K562 (cell line): ENCODE results near the gene PRPF6. TPM values are rescaled to one million over a fixed set of nuclear protein-coding genes. Genes with fewer than 3 reads are reported as not detected.

Experiments used
- ATF4 ChIP-seq: fragments of 450-650 bp; formaldehyde crosslinking; IDR thresholded peaks from 2 replicates; pipeline ENCODE4 v1.4.0; 2022; ENCODE audit warnings: mild to moderate bottlenecking, moderate library complexity
- CHD2 ChIP-seq: IDR thresholded peaks from 2 replicates; pipeline ENCODE4 v1.6.1; 2011; ENCODE audit warnings: low read depth, low read length
- CREB3 ChIP-seq: fragments of 450-650 bp; conservative IDR thresholded peaks from 2 replicates; pipeline ENCODE4 v1.6.1; 2016; ENCODE audit warnings: missing genetic modification characterization, low read depth, mild to moderate bottlenecking, missing compliant biosample characterization, moderate library complexity
- CXXC5 ChIP-seq: fragments of 250-450 bp; sonication (Bioruptor Pico); IDR thresholded peaks from 2 replicates; pipeline ENCODE4 v1.8.0; 2022; ENCODE audit warnings: inconsistent platforms, mild to moderate bottlenecking, moderate library complexity
- FOXA3 ChIP-seq, 2 experiments: fragments of 450-650 bp in 1 of 2; sonication (generic) in 1 of 2; formaldehyde crosslinking; IDR thresholded peaks in 1 of 2; conservative IDR thresholded peaks in 1 of 2; 2 replicates each; pipeline versions ENCODE4 v1.4.0 to v1.8.0; 2020 to 2022; ENCODE audit warnings: mild to moderate bottlenecking in 2 of 2, missing genetic modification reagents in 1 of 2
- FOXJ2 ChIP-seq: fragments of 200-800 bp; sonication (Bioruptor generic); IDR thresholded peaks from 2 replicates; pipeline ENCODE4 v1.6.1; 2016; ENCODE audit warnings: missing genetic modification characterization, missing compliant biosample characterization
- MBD2 ChIP-seq: sonication (generic); IDR thresholded peaks from 2 replicates; pipeline ENCODE4 v1.6.1; 2016; ENCODE audit warnings: low read depth, borderline replicate concordance
- MEF2D ChIP-seq: conservative IDR thresholded peaks from 2 replicates; pipeline ENCODE4 v1.6.1; 2016; ENCODE audit warnings: low read depth, missing genetic modification characterization, missing compliant biosample characterization
- MNT ChIP-seq, 2 experiments: fragments of 450-650 bp; conservative IDR thresholded peaks; 2 replicates each; pipeline ENCODE4 v1.6.1; 2017; ENCODE audit warnings: mild to moderate bottlenecking in 2 of 2, moderate library complexity in 2 of 2
- MTA3 ChIP-seq: fragments of 450-650 bp; formaldehyde crosslinking; IDR thresholded peaks from 2 replicates; pipeline ENCODE4 v1.6.1; 2017; ENCODE audit warnings: mild to moderate bottlenecking, borderline replicate concordance
- NCOA4 ChIP-seq: fragments of 450-650 bp; IDR thresholded peaks from 2 replicates; pipeline ENCODE4 v1.6.1; 2018; ENCODE audit warnings: mild to moderate bottlenecking; ENCODE audit not compliant: partially characterized antibody
- OTX1 ChIP-seq: fragments of 450-650 bp; formaldehyde crosslinking; IDR thresholded peaks from 2 replicates; pipeline ENCODE4 v1.4.0; 2022; ENCODE audit warnings: mild to moderate bottlenecking
- POLR2B ChIP-seq: fragments of 450-650 bp; IDR thresholded peaks from 2 replicates; pipeline ENCODE4 v1.6.1; 2018; ENCODE audit warnings: low read depth; ENCODE audit not compliant: partially characterized antibody
- RBBP5 ChIP-seq: fragments of 200-600 bp; sonication (generic); IDR thresholded peaks from 2 replicates; pipeline ENCODE4 v1.6.1; 2012; ENCODE audit warnings: borderline replicate concordance, mild to moderate bottlenecking, low read length, control low read depth, inconsistent platforms; ENCODE audit not compliant: insufficient read depth, poor library complexity, severe bottlenecking
- SIN3B ChIP-seq: fragments of 450-650 bp; IDR thresholded peaks from 2 replicates; pipeline ENCODE4 v1.6.1; 2017; ENCODE audit warnings: low read depth, mild to moderate bottlenecking, moderate library complexity
- SMAD3 ChIP-seq: fragments of 450-650 bp; formaldehyde crosslinking; conservative IDR thresholded peaks from 2 replicates; pipeline ENCODE4 v1.4.0; 2020; ENCODE audit warnings: mild to moderate bottlenecking
- SUPT5H ChIP-seq: fragments of 450-650 bp; IDR thresholded peaks from 2 replicates; pipeline ENCODE4 v1.6.1; 2016
- TBP ChIP-seq: optimal IDR thresholded peaks from 2 replicates; pipeline ENCODE3; 2011; ENCODE audit warnings: low read depth, low read length, improper control_type of control experiment
- ZNF212 ChIP-seq: fragments of 450-650 bp; formaldehyde crosslinking; IDR thresholded peaks from 2 replicates; pipeline ENCODE4 v1.4.0; 2020; ENCODE audit warnings: mild to moderate bottlenecking
- ZNF41 ChIP-seq: fragments of 250-450 bp; sonication (Bioruptor Pico); conservative IDR thresholded peaks from 2 replicates; pipeline ENCODE4 v1.4.0; 2020; ENCODE audit warnings: mild to moderate bottlenecking
- polyA plus RNA-seq, 8 experiments: library from polyadenylated mRNA; depleted of rRNA in 4 of 8; stranded (reverse) in 5 of 8; unstranded in 3 of 8; fragments of >200 nt; fragmentation: Nextera tagmentation in 2 of 8; fragmentation: Illumina TruSeq in 1 of 8; extraction: Ambion mirVana in 2 of 8; extraction: Trizol in 1 of 8; gene quantifications; 2 replicates each; pipeline versions ENCODE4 v1.2.1 to v1.2.3, GENCODE V29; 2011 to 2014; ENCODE audit warnings: inconsistent platforms in 1 of 8, missing spikeins in 1 of 8
- total RNA-seq, 7 experiments: library from RNA; depleted of rRNA in 6 of 7; stranded (reverse); fragments of >200 nt in 6 of 7; fragmentation: Illumina TruSeq in 2 of 7; extraction: Trizol in 2 of 7; gene quantifications; 2 replicates each; pipeline versions ENCODE4 v1.2.1 to v1.2.3, GENCODE V29; 2011 to 2021; ENCODE audit warnings: low replicate concordance in 1 of 7

PRPF6 gene
- total and polyA plus RNA-seq, 9 of the 15 experiments (the other 6 are each of a cell fraction or from before 2014, with no cell fraction given): 4.2 to 83.2 (median 59.9) TPM

GRCh38 chr20:64062596-64063388 lies 81.9 kb downstream of the PRPF6 start, which contains the start of gene TCEA2 (continued):
- peak; percentile 33 for TF ChIP-seq TBP
- 0 out of 4 replicates have a peak, but pooled peaks of 1 of the 2 experiments have one; percentile 46 for TF ChIP-seq FOXA3 (CRISPR knock-in tag; conservative IDR thresholded peaks at IDR 0.05 in 1 of 2, IDR thresholded peaks at IDR 0.05 in 1 of 2)
- no peak for TF ChIP-seq NCOA4
- peak; percentile 96 for TF ChIP-seq MBD2
- TF ChIP-seq SUPT5H: peak; percentile 84
- peak; percentile 73 for TF ChIP-seq ATF4 (CRISPR knock-in tag)
- TF ChIP-seq CXXC5 (CRISPR knock-in tag): peak; percentile 92
- TF ChIP-seq SMAD3 (CRISPR knock-in tag): peak; percentile 87
- TF ChIP-seq MEF2D (tag): no peak
- peak; percentile 68 for TF ChIP-seq SIN3B
- TF ChIP-seq OTX1 (CRISPR knock-in tag): peak; percentile 69; the same call in 1 of the 2 replicates
- TF ChIP-seq POLR2B: peak; percentile 84
- peak; percentile 57; the same call in 1 of the 2 replicates for TF ChIP-seq FOXJ2 (tag)
- TF ChIP-seq ZNF212 (CRISPR knock-in tag): peak; percentile 45; the same call in 1 of the 2 replicates
- TF ChIP-seq CREB3 (tag): no peak
- peak; percentile 36; the same call in 1 of the 2 replicates for TF ChIP-seq MTA3
- TF ChIP-seq MNT (conservative IDR thresholded peaks at IDR 0.05): peak in 1 of 2 experiments; percentile 90; a peak in 2 of 4 replicates
- peak; percentile 83 for TF ChIP-seq RBBP5
- 0 out of 2 replicates have a peak, but pooled peaks have one; percentile 37 for TF ChIP-seq CHD2
- TF ChIP-seq ZNF41 (CRISPR knock-in tag): peak; percentile 69; the same call in 1 of the 2 replicates
